ENCODE data around the gene NCK1.
"Not testable (repeated sequence)": the region's sequence is repeated elsewhere in the genome, so short reads cannot be mapped to it uniquely, and the experiment has no call there.

Gene NCK1

GRCh38 chr3:136869282-136869681 lies 7.3 kb downstream of the NCK1 start:
- DNase-seq = no peak

GRCh38 chr3:136872258-136872657 lies 10.2 kb downstream of the NCK1 start:
- not testable (repeated sequence) for DNase-seq

GRCh38 chr3:136879510-136879909 lies 17.5 kb downstream of the NCK1 start:
- not testable (repeated sequence) for DNase-seq

GRCh38 chr3:136882571-136882970 lies 20.6 kb downstream of the NCK1 start:
- no peak for DNase-seq

GRCh38 chr3:136883967-136884720 lies 22.1 kb downstream of the NCK1 start:
- DNase-seq = no peak

- DNase-seq = no peak
These were observed 23.6 kb downstream of the NCK1 start for GRCh38 chr3:136885357-136886213.

- no peak for DNase-seq
These were observed 27.9 kb downstream of the NCK1 start for GRCh38 chr3:136889947-136890346.

- DNase-seq = no peak
These were observed 30.2 kb downstream of the NCK1 start for GRCh38 chr3:136891934-136892855.

GRCh38 chr3:136893848-136894443 lies 31.9 kb downstream of the NCK1 start:
- no peak for DNase-seq

GRCh38 chr3:136897171-136897570 lies 35.2 kb downstream of the NCK1 start:
- DNase-seq = not testable (repeated sequence)

- no peak for DNase-seq
These were observed 36.5 kb downstream of the NCK1 start for GRCh38 chr3:136898549-136898948.

- DNase-seq = no peak
These were observed 36.9 kb downstream of the NCK1 start for GRCh38 chr3:136898954-136899353.

GRCh38 chr3:136899622-136900158 lies 37.7 kb downstream of the NCK1 start:
- no peak for DNase-seq

- not testable (repeated sequence) for DNase-seq
These were observed 38.7 kb downstream of the NCK1 start for GRCh38 chr3:136900694-136901093.

- DNase-seq = no peak
These were observed 39.4 kb downstream of the NCK1 start for GRCh38 chr3:136901391-136901790.

- not testable (repeated sequence) for DNase-seq
These were observed 40.5 kb downstream of the NCK1 start for GRCh38 chr3:136902530-136902929.

GRCh38 chr3:136903899-136904298 lies 41.9 kb downstream of the NCK1 start:
- DNase-seq = no peak

- DNase-seq = no peak
These were observed 42.7 kb downstream of the NCK1 start for GRCh38 chr3:136904746-136905145.

GRCh38 chr3:136905549-136905948 lies 43.5 kb downstream of the NCK1 start:
- no peak for DNase-seq

- DNase-seq = no peak
These were observed 44.7 kb downstream of the NCK1 start for GRCh38 chr3:136906725-136907124.

GRCh38 chr3:136908297-136908696 lies 46.3 kb downstream of the NCK1 start:
- no peak for DNase-seq

- DNase-seq = no peak
These were observed 47.2 kb downstream of the NCK1 start for GRCh38 chr3:136909187-136909586.

Measured in activated CD8-positive, alpha-beta memory T cell treated with anti-CD3 and anti-CD28 coated beads, Interleukin-2, amount 50 U/mL, for 4 hours (primary cell).